ENCODE results near the gene MAGIX. TPM values are rescaled to one million over a fixed set of nuclear protein-coding genes. Genes with fewer than 3 reads are reported as not detected.

Gene MAGIX
- polyA plus RNA-seq, 3 donors = 1.1 to 2.0 (median 1.5) TPM

- H3K4me2 ChIP-seq (replicated peaks; ENCODE audit: extremely low read depth, low read length, poor library complexity, severe bottlenecking) = no peak overlapping the region
- H3K4me1 ChIP-seq (ENCODE audit: control insufficient read depth in 1 of 2, insufficient read depth in 2 of 2, low read length in 2 of 2) = peaks cover 10 to 11% of the 10 kb centered on the region in 2 donors
- no peak overlapping the region for H3K27ac ChIP-seq (ENCODE audit: low read depth in 1 of 2, low read length in 2 of 2)
- H3K4me1 Mint-ChIP-seq = peaks cover 10% of the 10 kb centered on the region
- no peaks in the 10 kb centered on the region for H3K79me2 ChIP-seq (ENCODE audit: insufficient read depth, low read length)
- WGBS (ENCODE audit: insufficient coverage) = 15% methylated on average over 3 of the region's 11 CpGs
- H3K9me3 Mint-ChIP-seq = no peaks in the 10 kb centered on the region
- H2AFZ ChIP-seq (ENCODE audit: insufficient read depth, low read depth, low read length, poor library complexity, severe bottlenecking) = no peak overlapping the region
- H3K4me3 Mint-ChIP-seq = no peak overlapping the region
- no peak overlapping the region for H3K4me3 ChIP-seq (replicated peaks in 1 of 3; ENCODE audit: low read depth in 2 of 3, low read length in 3 of 3)
- peaks cover 0 to 2% of the 10 kb centered on the region in 2 donors for H3K36me3 Mint-ChIP-seq
- H4K20me1 ChIP-seq (ENCODE audit: insufficient read depth, low read length) = no peaks in the 10 kb centered on the region
- no peak overlapping the region for H3K27ac Mint-ChIP-seq
- no peaks in the 10 kb centered on the region for H3K36me3 ChIP-seq (replicated peaks in 1 of 2; ENCODE audit: control insufficient read depth in 1 of 2, insufficient read depth in 2 of 2, low read length in 2 of 2)
- TF ChIP-seq, protein P1, sequence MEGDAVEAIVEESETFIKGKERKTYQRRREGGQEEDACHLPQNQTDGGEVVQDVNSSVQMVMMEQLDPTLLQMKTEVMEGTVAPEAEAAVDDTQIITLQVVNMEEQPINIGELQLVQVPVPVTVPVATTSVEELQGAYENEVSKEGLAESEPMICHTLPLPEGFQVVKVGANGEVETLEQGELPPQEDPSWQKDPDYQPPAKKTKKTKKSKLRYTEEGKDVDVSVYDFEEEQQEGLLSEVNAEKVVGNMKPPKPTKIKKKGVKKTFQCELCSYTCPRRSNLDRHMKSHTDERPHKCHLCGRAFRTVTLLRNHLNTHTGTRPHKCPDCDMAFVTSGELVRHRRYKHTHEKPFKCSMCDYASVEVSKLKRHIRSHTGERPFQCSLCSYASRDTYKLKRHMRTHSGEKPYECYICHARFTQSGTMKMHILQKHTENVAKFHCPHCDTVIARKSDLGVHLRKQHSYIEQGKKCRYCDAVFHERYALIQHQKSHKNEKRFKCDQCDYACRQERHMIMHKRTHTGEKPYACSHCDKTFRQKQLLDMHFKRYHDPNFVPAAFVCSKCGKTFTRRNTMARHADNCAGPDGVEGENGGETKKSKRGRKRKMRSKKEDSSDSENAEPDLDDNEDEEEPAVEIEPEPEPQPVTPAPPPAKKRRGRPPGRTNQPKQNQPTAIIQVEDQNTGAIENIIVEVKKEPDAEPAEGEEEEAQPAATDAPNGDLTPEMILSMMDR (IDR thresholded peaks at IDR 0.05) = no peak
- no peak overlapping the region for H3K9ac ChIP-seq (ENCODE audit: insufficient read depth, low read length, poor library complexity, severe bottlenecking)
- no peak for DNase-seq
- H3K27me3 ChIP-seq (ENCODE audit: control insufficient read depth in 2 of 2, insufficient read depth in 2 of 2, low read length in 2 of 2) = peaks cover 0 to 13% of the 10 kb centered on the region in 2 donors
- peaks cover 9 to 22% (median 12%) of the 10 kb centered on the region in 3 donors for H3K27me3 Mint-ChIP-seq (ENCODE audit: low read depth in 3 of 3)
- no peaks in the 10 kb centered on the region for H3K9me3 ChIP-seq (replicated peaks in 1 of 2; ENCODE audit: control insufficient read depth in 1 of 2, insufficient read depth in 1 of 2, low read length in 2 of 2)
- intact Hi-C loops (cut with micrococcal nuclease) = no loop called here
These were observed 36.7 kb downstream of the MAGIX start for GRCh38 chrX:49199315-49199595.

- H3K36me3 Mint-ChIP-seq = no peaks in the 10 kb centered on the region
- H3K27me3 Mint-ChIP-seq (ENCODE audit: low read depth in 3 of 3) = peaks cover 9 to 22% (median 12%) of the 10 kb centered on the region in 3 donors
- Histone ChIP-seq H3K36me3 (replicated peaks in 1 of 2; ENCODE audit: control insufficient read depth in 1 of 2, insufficient read depth in 2 of 2, low read length in 2 of 2) (no peaks in the 10 kb centered on the region), H3K4me3 (replicated peaks in 1 of 3; ENCODE audit: low read depth in 2 of 3, low read length in 3 of 3) (peak within 1 kb of the TSS; percentile 29 to 57 (median 36)), H3K9me3 (replicated peaks in 1 of 2; ENCODE audit: control insufficient read depth in 1 of 2, insufficient read depth in 1 of 2, low read length in 2 of 2) (no peaks in the 10 kb centered on the region), H2AFZ (ENCODE audit: insufficient read depth, low read depth, low read length, poor library complexity, severe bottlenecking) (peak within 1 kb of the TSS; percentile 49), H3K27ac (ENCODE audit: low read depth in 1 of 2, low read length in 2 of 2) (no peak within 1 kb of the TSS), H3K4me2 (replicated peaks; ENCODE audit: extremely low read depth, low read length, poor library complexity, severe bottlenecking) (peak within 1 kb of the TSS; percentile 63), H3K79me2 (ENCODE audit: insufficient read depth, low read length) (no peaks in the 10 kb centered on the region), H3K4me1 (ENCODE audit: control insufficient read depth in 1 of 2, insufficient read depth in 2 of 2, low read length in 2 of 2) (peaks cover 10 to 11% of the 10 kb centered on the region in 2 donors), H4K20me1 (ENCODE audit: insufficient read depth, low read length) (no peaks in the 10 kb centered on the region), H3K9ac (ENCODE audit: insufficient read depth, low read length, poor library complexity, severe bottlenecking) (peak within 1 kb of the TSS; percentile 25), H3K27me3 (ENCODE audit: control insufficient read depth in 2 of 2, insufficient read depth in 2 of 2, low read length in 2 of 2) (peaks cover 0 to 13% of the 10 kb centered on the region in 2 donors)
- H3K27ac Mint-ChIP-seq = peak within 1 kb of the TSS in 3 of 7 donors; percentile 20 to 55 (median 22)
- intact Hi-C loops (cut with micrococcal nuclease) = loop anchor here in 1 of 2 donors (5.0 kb wide), 1 partner anchor 37 kb away; the partner anchor contains the start of gene CCDC22
- TF ChIP-seq, protein P1 (IDR thresholded peaks at IDR 0.05) = no peak
- peak; percentile 70 to 81 (median 70) for DNase-seq
- peaks cover 0 to 2% (median 0%) of the 10 kb centered on the region in 7 donors for H3K9me3 Mint-ChIP-seq
- H3K4me1 Mint-ChIP-seq = peaks cover 10% of the 10 kb centered on the region
- WGBS (ENCODE audit: insufficient coverage) = under 1% methylated on average over 41 of the region's 61 CpGs
- peak within 1 kb of the TSS; percentile 67 to 70 for H3K4me3 Mint-ChIP-seq
These were observed 37.6 kb downstream of the MAGIX start, which contains the start of gene SYP for GRCh38 chrX:49199906-49200771. Gene SYP (minus strand): TSS chrX:49200193. CDS start chrX:49200186, 7 bp downstream.
